HUES6 (cell line): ENCODE measurements around the gene ACP2.

Source experiments
- H3K27ac ChIP-seq: 2 replicates; pipeline ENCODE4 v1.7.0; 2013; ENCODE audit warnings: low read depth, mild to moderate bottlenecking, low read length, inconsistent platforms
- H3K27me3 ChIP-seq: 2 replicates; pipeline ENCODE4 v1.6.1; 2013; ENCODE audit warnings: low read length; ENCODE audit not compliant: control insufficient read depth, insufficient read depth
- H3K36me3 ChIP-seq: 2 replicates; pipeline ENCODE4 v1.6.1; 2013; ENCODE audit warnings: low read length; ENCODE audit not compliant: control insufficient read depth, insufficient read depth
- H3K4me1 ChIP-seq: 2 replicates; pipeline ENCODE4 v1.6.1; 2013; ENCODE audit warnings: low read length; ENCODE audit not compliant: control insufficient read depth, insufficient read depth
- H3K4me3 ChIP-seq: 2 replicates; pipeline ENCODE4 v1.5.1; 2013; ENCODE audit warnings: low read depth, low read length
- H3K9ac ChIP-seq: one replicate; pipeline ENCODE4 v1.6.1; 2013; ENCODE audit warnings: mild to moderate bottlenecking, low read length
- H3K9me3 ChIP-seq: 2 replicates; pipeline ENCODE4 v1.6.1; 2013; ENCODE audit warnings: low read depth, low read length; ENCODE audit not compliant: control insufficient read depth, insufficient read depth

Gene ACP2, protein sequence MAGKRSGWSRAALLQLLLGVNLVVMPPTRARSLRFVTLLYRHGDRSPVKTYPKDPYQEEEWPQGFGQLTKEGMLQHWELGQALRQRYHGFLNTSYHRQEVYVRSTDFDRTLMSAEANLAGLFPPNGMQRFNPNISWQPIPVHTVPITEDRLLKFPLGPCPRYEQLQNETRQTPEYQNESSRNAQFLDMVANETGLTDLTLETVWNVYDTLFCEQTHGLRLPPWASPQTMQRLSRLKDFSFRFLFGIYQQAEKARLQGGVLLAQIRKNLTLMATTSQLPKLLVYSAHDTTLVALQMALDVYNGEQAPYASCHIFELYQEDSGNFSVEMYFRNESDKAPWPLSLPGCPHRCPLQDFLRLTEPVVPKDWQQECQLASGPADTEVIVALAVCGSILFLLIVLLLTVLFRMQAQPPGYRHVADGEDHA

GRCh38 chr11:47248664-47249377, at the start of gene ACP2:
TSS of gene ACP2 (minus strand) at chr11:47248814. CDS start at chr11:47248789, 25 bp downstream.
- H3K9me3 ChIP-seq, result no peaks in the 10 kb centered on the region
- peak within 1 kb of the TSS; percentile 59 for H3K27ac ChIP-seq
- peaks cover 24% of the 10 kb centered on the region for H3K36me3 ChIP-seq
- H3K9ac ChIP-seq, result peak within 1 kb of the TSS; percentile 94
- H3K27me3 ChIP-seq, result no peaks in the 10 kb centered on the region
- peaks cover 4% of the 10 kb centered on the region; the same call in 1 of the 2 replicates for H3K4me1 ChIP-seq
- H3K4me3 ChIP-seq, result peak within 1 kb of the TSS; percentile 75

DNA sequence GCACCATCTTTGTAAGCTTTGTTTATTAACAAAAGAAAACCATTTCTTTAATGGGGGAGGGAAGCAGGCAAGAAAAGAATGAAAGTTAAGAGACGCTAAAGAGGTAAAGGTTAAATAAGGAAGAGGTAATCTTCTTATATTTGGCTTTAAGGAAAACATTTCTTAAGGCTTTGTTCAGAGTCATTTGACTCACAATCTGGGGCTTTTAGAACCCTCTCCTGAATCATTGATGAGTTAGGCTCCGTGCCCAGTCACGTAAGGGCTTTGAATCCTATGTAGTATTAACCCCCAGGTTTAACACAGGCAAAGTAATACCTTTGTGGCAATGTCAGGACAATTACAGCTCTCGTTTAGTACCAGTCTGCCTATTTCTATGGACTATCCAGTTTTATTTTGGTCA, 47.4 kb upstream of the ACP2 start:
- Histone ChIP-seq H3K4me3 (no peak overlapping the region), H3K27ac (no peak overlapping the region), H3K36me3 (peaks cover 65% of the 10 kb centered on the region), H3K9ac (no peak overlapping the region), H3K27me3 (no peaks in the 10 kb centered on the region), H3K9me3 (no peaks in the 10 kb centered on the region), H3K4me1 (no peaks in the 10 kb centered on the region)

DNA sequence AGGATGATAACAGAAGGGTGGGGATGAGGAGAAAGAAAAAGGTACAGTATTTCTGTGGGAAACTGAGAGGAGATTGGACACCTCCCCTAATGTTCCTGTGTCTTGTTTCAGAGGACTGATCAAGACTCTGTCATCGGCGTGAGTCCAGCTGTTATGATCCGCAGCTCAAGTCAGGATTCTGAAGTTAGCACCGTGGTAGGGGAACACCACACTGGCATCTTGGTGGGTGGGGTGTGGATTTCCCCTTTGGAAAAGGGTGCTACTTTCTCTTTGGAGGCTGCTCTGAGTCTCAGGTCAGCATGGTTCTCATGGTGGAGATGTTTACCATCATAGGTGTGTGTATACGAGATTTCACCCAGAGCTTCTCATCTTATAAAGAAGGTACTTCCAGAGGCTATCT, 46.8 kb upstream of the ACP2 start:
- Histone ChIP-seq H3K36me3 (peaks cover 71% of the 10 kb centered on the region), H3K4me3 (no peak overlapping the region), H3K27me3 (no peaks in the 10 kb centered on the region), H3K4me1 (no peaks in the 10 kb centered on the region), H3K9me3 (no peaks in the 10 kb centered on the region), H3K27ac (no peak overlapping the region), H3K9ac (no peak overlapping the region)

DNA sequence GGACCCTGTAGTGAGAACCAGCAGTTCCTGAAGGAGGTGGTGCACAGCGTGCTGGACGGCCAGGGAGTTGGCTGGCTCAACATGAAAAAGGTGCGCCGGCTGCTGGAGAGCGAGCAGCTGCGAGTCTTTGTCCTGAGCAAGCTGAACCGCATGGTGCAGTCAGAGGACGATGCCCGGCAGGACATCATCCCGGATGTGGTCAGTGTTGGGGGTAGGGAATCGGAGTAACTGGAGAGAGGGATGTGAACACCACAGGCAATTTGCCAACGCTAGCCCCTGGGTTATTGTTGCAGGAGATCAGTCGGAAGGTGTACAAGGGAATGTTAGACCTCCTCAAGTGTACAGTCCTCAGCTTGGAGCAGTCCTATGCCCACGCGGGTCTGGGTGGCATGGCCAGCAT, 41.2 kb upstream of the ACP2 start:
- H3K36me3 ChIP-seq, result peaks cover 86% of the 10 kb centered on the region
- H3K4me1 ChIP-seq, result no peaks in the 10 kb centered on the region
- no peak overlapping the region for H3K4me3 ChIP-seq
- H3K27ac ChIP-seq, result no peak overlapping the region
- H3K9me3 ChIP-seq, result no peaks in the 10 kb centered on the region
- no peak overlapping the region for H3K9ac ChIP-seq
- no peaks in the 10 kb centered on the region for H3K27me3 ChIP-seq

GRCh38 chr11:47288066-47288465, 39.5 kb upstream of the ACP2 start:
- H3K9ac ChIP-seq, result no peak overlapping the region
- H3K9me3 ChIP-seq, result no peaks in the 10 kb centered on the region
- no peak overlapping the region for H3K4me3 ChIP-seq
- H3K36me3 ChIP-seq, result peaks cover 88% of the 10 kb centered on the region
- H3K27me3 ChIP-seq, result no peaks in the 10 kb centered on the region
- H3K27ac ChIP-seq, result no peak overlapping the region
- H3K4me1 ChIP-seq, result no peaks in the 10 kb centered on the region

GRCh38 chr11:47285969-47286770, 37.6 kb upstream of the ACP2 start:
- H3K9me3 ChIP-seq, result no peaks in the 10 kb centered on the region
- H3K4me1 ChIP-seq, result no peaks in the 10 kb centered on the region
- H3K27me3 ChIP-seq, result no peaks in the 10 kb centered on the region
- peaks cover 84% of the 10 kb centered on the region for H3K36me3 ChIP-seq
- no peak overlapping the region for H3K4me3 ChIP-seq
- H3K9ac ChIP-seq, result no peak overlapping the region
- no peak overlapping the region for H3K27ac ChIP-seq

GRCh38 chr11:47284151-47284550, 35.5 kb upstream of the ACP2 start:
- peaks cover 80% of the 10 kb centered on the region for H3K36me3 ChIP-seq
- H3K9me3 ChIP-seq, result no peaks in the 10 kb centered on the region
- no peak overlapping the region for H3K9ac ChIP-seq

GRCh38 chr11:47282462-47282861, 33.8 kb upstream of the ACP2 start:
- Histone ChIP-seq H3K4me3 (no peak overlapping the region), H3K27ac (no peak overlapping the region), H3K4me1 (no peaks in the 10 kb centered on the region), H3K36me3 (peaks cover 82% of the 10 kb centered on the region), H3K9me3 (no peaks in the 10 kb centered on the region), H3K9ac (no peak overlapping the region), H3K27me3 (no peaks in the 10 kb centered on the region)

More at GRCh38 chr11:47284151-47284550, 35.5 kb upstream of the ACP2 start:
- H3K27ac ChIP-seq, result no peak overlapping the region
- no peak overlapping the region for H3K4me3 ChIP-seq
- H3K27me3 ChIP-seq, result no peaks in the 10 kb centered on the region
- H3K4me1 ChIP-seq, result no peaks in the 10 kb centered on the region

- no peaks in the 10 kb centered on the region for H3K4me1 ChIP-seq
- peaks cover 86% of the 10 kb centered on the region for H3K36me3 ChIP-seq
- H3K27ac ChIP-seq, result no peak overlapping the region
- H3K9me3 ChIP-seq, result no peaks in the 10 kb centered on the region
- H3K9ac ChIP-seq, result no peak overlapping the region
- no peak overlapping the region for H3K4me3 ChIP-seq
- H3K27me3 ChIP-seq, result no peaks in the 10 kb centered on the region
Observed at GRCh38 chr11:47280860-47281259, 32.2 kb upstream of the ACP2 start.

DNA sequence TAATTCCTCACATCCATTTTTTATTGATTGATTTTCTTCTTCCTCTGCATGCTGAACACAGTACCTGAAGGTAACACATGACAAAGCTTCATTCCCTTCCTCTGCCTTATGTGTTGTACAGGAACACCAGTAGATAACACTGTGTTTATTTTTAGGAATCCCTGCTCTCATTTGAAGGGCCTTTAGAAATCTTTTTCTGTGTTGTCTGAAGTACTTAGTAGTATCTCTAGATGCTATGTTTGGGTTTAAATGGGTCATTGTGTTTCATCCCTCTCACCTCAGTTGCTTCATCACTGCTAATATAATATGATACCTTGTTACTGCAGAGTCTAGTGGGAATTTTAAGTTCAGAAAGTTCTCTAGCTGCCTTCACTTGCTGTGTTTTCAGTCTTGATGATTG, 31.5 kb upstream of the ACP2 start:
- Histone ChIP-seq H3K9me3 (no peaks in the 10 kb centered on the region), H3K36me3 (peaks cover 84% of the 10 kb centered on the region), H3K4me1 (no peaks in the 10 kb centered on the region), H3K9ac (no peak overlapping the region), H3K4me3 (no peak overlapping the region), H3K27ac (no peak overlapping the region), H3K27me3 (no peaks in the 10 kb centered on the region)
